Suppressor macrophage treated with lipopolysaccharide for 4 hours (primary cell): ENCODE data around the gene HTT.
"Not testable (repeated sequence)": the region's sequence is repeated elsewhere in the genome, so short reads cannot be mapped to it uniquely, and the experiment has no call there.

Experiments
- DNase-seq: peaks from one replicate; pipeline ENCODE4 v3.0.0-alpha.2; 2020

Gene HTT

GRCh38 chr4:3046623-3047022 is 27.9 kb upstream of the HTT start:
- no peak for DNase-seq

GRCh38 chr4:3047464-3048286 is 26.8 kb upstream of the HTT start:
- peak; percentile 59 for DNase-seq

GRCh38 chr4:3051141-3051897 is 23.2 kb upstream of the HTT start:
- DNase-seq = not testable (repeated sequence)

- DNase-seq = no peak
Observed at GRCh38 chr4:3054169-3054759, 20.2 kb upstream of the HTT start.

GRCh38 chr4:3059943-3060342 is 14.5 kb upstream of the HTT start:
- peak; percentile 46 for DNase-seq

GRCh38 chr4:3060946-3061345 is 13.5 kb upstream of the HTT start:
- DNase-seq = peak; percentile 32

GRCh38 chr4:3062471-3062870 is 12.0 kb upstream of the HTT start:
- peak; percentile 65 for DNase-seq

GRCh38 chr4:3065551-3065950 is 8.9 kb upstream of the HTT start:
- no peak for DNase-seq

GRCh38 chr4:3066836-3067400 is 7.6 kb upstream of the HTT start:
- no peak for DNase-seq

GRCh38 chr4:3067473-3068001 is 6.9 kb upstream of the HTT start:
- no peak for DNase-seq

- DNase-seq = no peak
Observed at GRCh38 chr4:3069661-3070199, 4.8 kb upstream of the HTT start.

GRCh38 chr4:3070709-3071500 is 3.6 kb upstream of the HTT start:
- DNase-seq = no peak

- DNase-seq = no peak
Observed at GRCh38 chr4:3071811-3072210, 2.7 kb upstream of the HTT start.

- no peak for DNase-seq
Observed at GRCh38 chr4:3073158-3074077, 1.1 kb upstream of the HTT start.

- DNase-seq = peak; percentile 88
Observed at GRCh38 chr4:3074846-3075651, 568 bp downstream of the HTT start.

GRCh38 chr4:3075652-3075981 is 1.1 kb downstream of the HTT start:
- DNase-seq = no peak

GRCh38 chr4:3077796-3078195 is 3.3 kb downstream of the HTT start:
- no peak for DNase-seq

GRCh38 chr4:3079694-3080123 is 5.2 kb downstream of the HTT start:
- DNase-seq = peak; percentile 54

- no peak for DNase-seq
Observed at GRCh38 chr4:3082925-3083515, 8.5 kb downstream of the HTT start.

- no peak for DNase-seq
Observed at GRCh38 chr4:3083732-3084131, 9.3 kb downstream of the HTT start.
